ENCODE results near the gene CCNY.

CCNY gene

GRCh38 chr10:35343739-35344138, 7.4 kb downstream of the CCNY start:
- no peak overlapping the region for H3K27ac ChIP-seq
- no peak for TF ChIP-seq CTCF (IDR thresholded peaks at IDR 0.05)
- TF ChIP-seq ZFX (IDR thresholded peaks at IDR 0.05; ENCODE audit: borderline replicate concordance): no peak

GRCh38 chr10:35345383-35345742, 9.1 kb downstream of the CCNY start:
- no peak overlapping the region for H3K27ac ChIP-seq
- no peak for TF ChIP-seq ZFX (IDR thresholded peaks at IDR 0.05; ENCODE audit: borderline replicate concordance)
- no peak for TF ChIP-seq CTCF (IDR thresholded peaks at IDR 0.05)

GRCh38 chr10:35346248-35346647, 9.9 kb downstream of the CCNY start:
- TF ChIP-seq ZFX (IDR thresholded peaks at IDR 0.05; ENCODE audit: borderline replicate concordance) (no peak), CTCF (IDR thresholded peaks at IDR 0.05) (no peak)
- H3K27ac ChIP-seq: no peak overlapping the region

- TF ChIP-seq CTCF (IDR thresholded peaks at IDR 0.05) (no peak), ZFX (IDR thresholded peaks at IDR 0.05; ENCODE audit: borderline replicate concordance) (no peak)
Measured at GRCh38 chr10:35347121-35347562, 10.8 kb downstream of the CCNY start.

GRCh38 chr10:35347899-35348608, 11.7 kb downstream of the CCNY start:
- TF ChIP-seq CTCF (IDR thresholded peaks at IDR 0.05): no peak
- no peak for TF ChIP-seq ZFX (IDR thresholded peaks at IDR 0.05; ENCODE audit: borderline replicate concordance)
- no peak overlapping the region for H3K27ac ChIP-seq

More at GRCh38 chr10:35347121-35347562, 10.8 kb downstream of the CCNY start:
- no peak overlapping the region for H3K27ac ChIP-seq

GRCh38 chr10:35348609-35349388, 12.5 kb downstream of the CCNY start:
- TF ChIP-seq ZFX (IDR thresholded peaks at IDR 0.05; ENCODE audit: borderline replicate concordance) (no peak), CTCF (IDR thresholded peaks at IDR 0.05) (no peak)
- H3K27ac ChIP-seq: no peak overlapping the region

GRCh38 chr10:35349389-35349915, 13.1 kb downstream of the CCNY start:
- TF ChIP-seq ZFX (IDR thresholded peaks at IDR 0.05; ENCODE audit: borderline replicate concordance): no peak
- TF ChIP-seq CTCF (IDR thresholded peaks at IDR 0.05): no peak
- no peak overlapping the region for H3K27ac ChIP-seq
